Glutamatergic neuron (in vitro differentiated cells): Measurements from ENCODE around the gene TUBA1A. TPM values are rescaled to one million over a fixed set of nuclear protein-coding genes. Genes with fewer than 3 reads are reported as not detected.
A peak's percentile ranks its signal among the peaks of the same experiment; 100 is the strongest.

Experiments used
- DNase-seq: peaks from one replicate; pipeline ENCODE4 v3.0.0; 2022
- H3K27ac Mint-ChIP-seq: one replicate; pipeline ENCODE4 v1.8.0; 2020; ENCODE audit warnings: mild to moderate bottlenecking, mixed read lengths, inconsistent platforms; ENCODE audit not compliant: unreplicated experiment
- H3K27me3 Mint-ChIP-seq: one replicate; pipeline ENCODE4 v1.8.0; 2020; ENCODE audit warnings: mild to moderate bottlenecking, moderate library complexity, mixed read lengths, inconsistent platforms; ENCODE audit not compliant: unreplicated experiment
- H3K36me3 Mint-ChIP-seq: one replicate; pipeline ENCODE4 v1.8.0; 2020; ENCODE audit warnings: mild to moderate bottlenecking, mixed read lengths, inconsistent platforms; ENCODE audit not compliant: unreplicated experiment
- H3K4me1 Mint-ChIP-seq: one replicate; pipeline ENCODE4 v1.8.0; 2020; ENCODE audit warnings: mild to moderate bottlenecking, low read depth, mixed read lengths, inconsistent platforms; ENCODE audit not compliant: unreplicated experiment
- H3K4me3 Mint-ChIP-seq: one replicate; pipeline ENCODE4 v1.8.0; 2020; ENCODE audit warnings: mild to moderate bottlenecking, mixed read lengths, inconsistent platforms; ENCODE audit not compliant: unreplicated experiment
- H3K9me3 Mint-ChIP-seq: one replicate; pipeline ENCODE4 v1.8.0; 2020; ENCODE audit warnings: mild to moderate bottlenecking, moderate library complexity, mixed read lengths, inconsistent platforms; ENCODE audit not compliant: unreplicated experiment
- CTCF ChIP-seq: fragments of 200-600 bp; sonication (generic); IDR thresholded peaks from one replicate; pipeline ENCODE4 v1.5.0; 2021; ENCODE audit not compliant: partially characterized antibody, unreplicated experiment
- long read RNA-seq: library from polyadenylated mRNA; unstranded; transcript quantifications from one replicate; pipeline ENCODE4 v2.0.0, GENCODE V29; 2020; ENCODE audit not compliant: unreplicated experiment
- total RNA-seq: library from RNA; stranded (reverse); fragmentation: NEBNext Ultra II Directional; extraction: Animal tissue kit (Norgen Biotek cat#: 25700); gene quantifications from one replicate; pipeline ENCODE4 v1.2.1, GENCODE V29; 2021; ENCODE audit not compliant: unreplicated experiment

TUBA1A gene
- total RNA-seq, result 7,184 TPM
- long read RNA-seq, transcript TUBA1A-202 (4 exons, 1,915 nt), result major isoform, 42,170 of 43,048 reads
- long read RNA-seq, transcript TUBA1A-205 (3 exons, 673 nt), result minor isoform, 5 of 43,048 reads
- long read RNA-seq, transcript TUBA1A-203 (3 exons, 984 nt), result minor isoform, 27 of 43,048 reads
- long read RNA-seq, transcript TUBA1A-207 (3 exons, 1,384 nt), result minor isoform, 340 of 43,048 reads
- long read RNA-seq, partial matches to known transcripts, result 27 of 43,048 reads
- long read RNA-seq, other reads (novel, unspliced or antisense), result 467 of 43,048 reads

- H3K4me3 Mint-ChIP-seq, result peak within 1 kb of the TSS; percentile 99
- H3K36me3 Mint-ChIP-seq, result peaks cover 20% of the 10 kb centered on the region
- H3K4me1 Mint-ChIP-seq, result peaks cover 18% of the 10 kb centered on the region
- peaks cover 30% of the 10 kb centered on the region for H3K27me3 Mint-ChIP-seq
- TF ChIP-seq CTCF, result no peak
- peak within 1 kb of the TSS; percentile 100 for H3K27ac Mint-ChIP-seq
- H3K9me3 Mint-ChIP-seq, result peaks cover 44% of the 10 kb centered on the region
- peak; percentile 91 for DNase-seq
These were observed at the start of gene TUBA1A for GRCh38 chr12:49188916-49189367. TUBA1A (minus strand) TSS chr12:49189080; CDS start chr12:49188979, 101 bp downstream.

- TF ChIP-seq CTCF, result no peak
- peaks cover 14% of the 10 kb centered on the region for H3K9me3 Mint-ChIP-seq
- peaks cover 15% of the 10 kb centered on the region for H3K27me3 Mint-ChIP-seq
- peaks cover 26% of the 10 kb centered on the region for H3K4me1 Mint-ChIP-seq
- H3K4me3 Mint-ChIP-seq, result peak overlapping the region; percentile 41
- DNase-seq, result no peak
- H3K36me3 Mint-ChIP-seq, result no peaks in the 10 kb centered on the region
- peak overlapping the region; percentile 62 for H3K27ac Mint-ChIP-seq
These were observed 47.5 kb upstream of the TUBA1A start for GRCh38 chr12:49236423-49236822.

- Mint-ChIP-seq H3K9me3 (peaks cover 14% of the 10 kb centered on the region), H3K36me3 (no peaks in the 10 kb centered on the region), H3K4me1 (peaks cover 34% of the 10 kb centered on the region), H3K27me3 (peaks cover 15% of the 10 kb centered on the region), H3K27ac (peak overlapping the region; percentile 96), H3K4me3 (peak overlapping the region; percentile 79)
- no peak for TF ChIP-seq CTCF
- DNase-seq, result no peak
These were observed 45.1 kb upstream of the TUBA1A start for GRCh38 chr12:49233842-49234526.

DNA sequence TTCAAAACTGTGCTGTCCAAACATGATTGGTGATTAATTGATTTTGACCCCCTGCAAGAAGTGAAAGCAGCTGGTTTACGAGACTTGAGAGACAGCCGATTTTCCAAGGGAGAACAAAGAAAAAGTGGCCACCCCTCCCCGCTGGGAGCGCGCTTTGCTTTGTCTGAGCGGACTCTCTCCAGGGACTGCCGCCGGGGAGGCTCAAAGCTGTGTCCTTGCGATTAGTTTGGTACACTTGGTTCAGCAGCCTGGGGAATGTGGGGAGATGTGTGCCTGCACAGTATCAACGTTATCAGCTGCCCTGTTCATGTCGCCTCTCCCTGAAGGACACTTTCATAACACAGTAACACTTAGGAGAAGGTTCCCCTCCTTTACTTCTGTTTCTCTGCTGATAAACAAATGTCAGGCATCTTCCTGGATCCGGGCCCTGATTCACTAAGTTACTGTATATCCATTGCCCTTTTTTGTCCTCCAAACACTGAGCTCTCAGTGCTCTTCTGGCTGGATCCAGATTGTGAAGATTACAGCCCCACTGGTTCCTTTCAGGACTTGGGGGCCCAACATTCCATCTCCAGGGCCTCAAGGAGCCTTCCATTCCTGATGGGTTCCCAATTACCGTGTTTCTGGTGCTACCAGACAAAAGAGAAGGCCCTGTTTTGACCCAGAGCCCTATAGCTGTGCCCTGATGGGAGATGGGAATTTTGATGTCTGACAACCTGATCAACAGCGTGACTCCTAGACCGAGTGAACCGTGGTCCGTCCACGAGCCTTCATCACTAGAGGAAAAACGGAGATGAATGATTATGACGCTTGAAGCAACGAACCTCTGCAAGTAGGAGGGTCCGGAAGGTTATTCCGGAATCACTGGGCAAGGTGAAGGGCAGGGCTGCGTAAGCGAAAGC is 44.3 kb upstream of the TUBA1A start:
- no peak for TF ChIP-seq CTCF
- DNase-seq, result peak; percentile 89
- Mint-ChIP-seq H3K27me3 (peaks cover 15% of the 10 kb centered on the region), H3K9me3 (peaks cover 14% of the 10 kb centered on the region), H3K4me3 (peak overlapping the region; percentile 79), H3K4me1 (peaks cover 34% of the 10 kb centered on the region), H3K36me3 (no peaks in the 10 kb centered on the region), H3K27ac (peak overlapping the region; percentile 96)
